HUES48 (cell line): Measurements from ENCODE around the gene NDUFA8.

Source experiments
- H3K27ac ChIP-seq: one replicate; pipeline ENCODE4 v1.7.0; 2013; ENCODE audit warnings: low read depth, low read length, inconsistent platforms
- H3K27me3 ChIP-seq: 2 replicates; pipeline ENCODE4 v1.6.1; 2013; ENCODE audit warnings: mild to moderate bottlenecking, low read length; ENCODE audit not compliant: control insufficient read depth, insufficient read depth
- H3K36me3 ChIP-seq: 2 replicates; pipeline ENCODE4 v1.6.1; 2013; ENCODE audit warnings: low read length; ENCODE audit not compliant: control insufficient read depth, insufficient read depth
- H3K4me1 ChIP-seq: 2 replicates; pipeline ENCODE4 v1.6.1; 2013; ENCODE audit warnings: mild to moderate bottlenecking, low read length; ENCODE audit not compliant: control insufficient read depth, insufficient read depth
- H3K4me3 ChIP-seq: 2 replicates; pipeline ENCODE4 v1.5.1; 2013; ENCODE audit warnings: mild to moderate bottlenecking, low read depth, low read length
- H3K9ac ChIP-seq: 2 replicates; pipeline ENCODE4 v1.6.1; 2013; ENCODE audit warnings: mild to moderate bottlenecking, low read depth, low read length, moderate library complexity
- H3K9me3 ChIP-seq: 2 replicates; pipeline ENCODE4 v1.6.1; 2013; ENCODE audit warnings: low read length; ENCODE audit not compliant: control insufficient read depth, insufficient read depth

Gene NDUFA8

GRCh38 chr9:122111413-122112085 is 48.0 kb downstream of the NDUFA8 start:
- no peaks in the 10 kb centered on the region for H3K36me3 ChIP-seq
- H3K27ac ChIP-seq: no peak overlapping the region
- no peaks in the 10 kb centered on the region for H3K9me3 ChIP-seq
- peaks cover 18% of the 10 kb centered on the region for H3K4me1 ChIP-seq
- no peak overlapping the region for H3K9ac ChIP-seq
- no peak overlapping the region for H3K4me3 ChIP-seq
- H3K27me3 ChIP-seq: no peaks in the 10 kb centered on the region

GRCh38 chr9:122110100-122110833 is 49.3 kb downstream of the NDUFA8 start:
- Histone ChIP-seq H3K27me3 (no peaks in the 10 kb centered on the region), H3K36me3 (no peaks in the 10 kb centered on the region), H3K4me3 (no peak overlapping the region), H3K4me1 (peaks cover 6% of the 10 kb centered on the region; the same call in 1 of the 2 replicates), H3K9me3 (no peaks in the 10 kb centered on the region), H3K27ac (no peak overlapping the region), H3K9ac (no peak overlapping the region)

GRCh38 chr9:122109035-122109813 is 50.4 kb downstream of the NDUFA8 start:
- no peak overlapping the region for H3K4me3 ChIP-seq
- no peak overlapping the region for H3K27ac ChIP-seq
- no peaks in the 10 kb centered on the region for H3K9me3 ChIP-seq
- H3K27me3 ChIP-seq: no peaks in the 10 kb centered on the region
- no peak overlapping the region for H3K9ac ChIP-seq
- H3K4me1 ChIP-seq: no peaks in the 10 kb centered on the region; the same call in 1 of the 2 replicates
- H3K36me3 ChIP-seq: no peaks in the 10 kb centered on the region

GRCh38 chr9:122107291-122107805 is 52.2 kb downstream of the NDUFA8 start:
- no peaks in the 10 kb centered on the region for H3K36me3 ChIP-seq
- no peaks in the 10 kb centered on the region for H3K27me3 ChIP-seq
- H3K4me1 ChIP-seq: no peaks in the 10 kb centered on the region; the same call in 1 of the 2 replicates
- H3K9ac ChIP-seq: no peak overlapping the region
- H3K9me3 ChIP-seq: no peaks in the 10 kb centered on the region; the same call in 1 of the 2 replicates
- no peak overlapping the region for H3K27ac ChIP-seq
- no peak overlapping the region for H3K4me3 ChIP-seq

GRCh38 chr9:122106576-122106975 is 53.0 kb downstream of the NDUFA8 start:
- no peaks in the 10 kb centered on the region; the same call in 1 of the 2 replicates for H3K4me1 ChIP-seq
- H3K27ac ChIP-seq: no peak overlapping the region
- H3K9ac ChIP-seq: no peak overlapping the region
- no peak overlapping the region for H3K4me3 ChIP-seq
- H3K36me3 ChIP-seq: no peaks in the 10 kb centered on the region
- no peaks in the 10 kb centered on the region for H3K27me3 ChIP-seq
- H3K9me3 ChIP-seq: no peaks in the 10 kb centered on the region; the same call in 1 of the 2 replicates

- Histone ChIP-seq H3K9ac (no peak overlapping the region), H3K36me3 (no peaks in the 10 kb centered on the region), H3K27me3 (no peaks in the 10 kb centered on the region), H3K4me1 (no peaks in the 10 kb centered on the region; the same call in 1 of the 2 replicates), H3K4me3 (no peak overlapping the region), H3K27ac (no peak overlapping the region), H3K9me3 (no peaks in the 10 kb centered on the region; the same call in 1 of the 2 replicates)
Measured at GRCh38 chr9:122103985-122104384, 55.6 kb downstream of the NDUFA8 start.

GRCh38 chr9:122102156-122102555 is 57.4 kb downstream of the NDUFA8 start:
- Histone ChIP-seq H3K9ac (no peak overlapping the region), H3K27me3 (no peaks in the 10 kb centered on the region), H3K4me3 (no peak overlapping the region)

GRCh38 chr9:122100756-122101155 is 58.8 kb downstream of the NDUFA8 start:
- no peaks in the 10 kb centered on the region for H3K36me3 ChIP-seq
- H3K9me3 ChIP-seq: no peaks in the 10 kb centered on the region; the same call in 1 of the 2 replicates
- no peak overlapping the region for H3K9ac ChIP-seq
- H3K4me3 ChIP-seq: no peak overlapping the region
- no peaks in the 10 kb centered on the region for H3K4me1 ChIP-seq
- H3K27ac ChIP-seq: no peak overlapping the region
- no peaks in the 10 kb centered on the region for H3K27me3 ChIP-seq

More at GRCh38 chr9:122102156-122102555, 57.4 kb downstream of the NDUFA8 start:
- Histone ChIP-seq H3K27ac (no peak overlapping the region), H3K36me3 (no peaks in the 10 kb centered on the region), H3K4me1 (no peaks in the 10 kb centered on the region), H3K9me3 (no peaks in the 10 kb centered on the region; the same call in 1 of the 2 replicates)

GRCh38 chr9:122099271-122099869 is 60.2 kb downstream of the NDUFA8 start:
- Histone ChIP-seq H3K27ac (no peak overlapping the region), H3K9me3 (no peaks in the 10 kb centered on the region; the same call in 1 of the 2 replicates), H3K9ac (no peak overlapping the region), H3K27me3 (no peaks in the 10 kb centered on the region), H3K36me3 (no peaks in the 10 kb centered on the region), H3K4me1 (no peaks in the 10 kb centered on the region), H3K4me3 (no peak overlapping the region)

- Histone ChIP-seq H3K4me3 (no peak overlapping the region), H3K27ac (no peak overlapping the region)
Measured at GRCh38 chr9:122097679-122098315, 61.8 kb downstream of the NDUFA8 start.

More at GRCh38 chr9:122097679-122098315, 61.8 kb downstream of the NDUFA8 start:
- Histone ChIP-seq H3K9me3 (no peaks in the 10 kb centered on the region), H3K27me3 (peaks cover 7% of the 10 kb centered on the region; the same call in 1 of the 2 replicates), H3K9ac (no peak overlapping the region), H3K36me3 (no peaks in the 10 kb centered on the region), H3K4me1 (no peaks in the 10 kb centered on the region)
